Activated CD8-positive, alpha-beta memory T cell treated with anti-CD3 and anti-CD28 coated beads, Interleukin-2, amount 10 ng/mL, durations not matched to agents 7 days and 5 days (primary cell): Measurements from ENCODE around the gene NRXN2. TPM values are rescaled to one million over a fixed set of nuclear protein-coding genes. Genes with fewer than 3 reads are reported as not detected.

Experiments
- ATAC-seq: fragments of 150-1000 bp; cut with Tn5 transposase; one replicate; pipeline ENCODE4 v1.10.0; 2021; ENCODE audit warnings: moderate library complexity
- CTCF ChIA-PET: fragments of 350-600 bp; sonication (Branson Sonifier 250); formaldehyde crosslinking; loops from one replicate; lab custom pipeline; 2021; ENCODE audit warnings: antibody characterized with exemption; lab: Charles Lee
- DNase-seq: peaks from one replicate; pipeline ENCODE4 v3.0.0-alpha.2; 2020
- H3K27ac Mint-ChIP-seq: one replicate; pipeline ENCODE4 v1.8.0; 2021; ENCODE audit warnings: mild to moderate bottlenecking, mixed read lengths
- H3K27me3 Mint-ChIP-seq: one replicate; pipeline ENCODE4 v1.8.0; 2021; ENCODE audit warnings: mixed read lengths
- H3K36me3 Mint-ChIP-seq: one replicate; pipeline ENCODE4 v1.8.0; 2021; ENCODE audit warnings: mild to moderate bottlenecking, mixed read lengths
- H3K4me1 Mint-ChIP-seq: one replicate; pipeline ENCODE4 v1.8.0; 2021; ENCODE audit warnings: mixed read lengths
- H3K4me3 Mint-ChIP-seq: one replicate; pipeline ENCODE4 v1.8.0; 2021; ENCODE audit warnings: mild to moderate bottlenecking, moderate library complexity, mixed read lengths
- H3K9me3 Mint-ChIP-seq: one replicate; pipeline ENCODE4 v1.8.0; 2022; ENCODE audit warnings: low read depth, mixed read lengths
- total RNA-seq, 2 experiments: library from RNA; stranded (reverse); gene quantifications; one replicate each; pipeline ENCODE4 v1.2.3, GENCODE V29; 2021

The NRXN2 gene
- total RNA-seq, 2 experiments from 2014 or later, result 0.23 to 0.40 TPM

GRCh38 chr11:64734811-64735724 is 12.1 kb upstream of the NRXN2 start:
- CTCF ChIA-PET, result interaction anchor here (0.8 to 2.7 kb wide), 4 partner anchors 9 to 85 kb away, joined by 3 to 9 read pairs (median 3); partner anchors contain the start of gene RASGRP2
- Mint-ChIP-seq H3K27me3 (no peaks in the 10 kb centered on the region), H3K36me3 (peaks cover 24% of the 10 kb centered on the region), H3K9me3 (no peaks in the 10 kb centered on the region), H3K4me1 (peaks cover 5% of the 10 kb centered on the region), H3K4me3 (no peak overlapping the region), H3K27ac (no peak overlapping the region)
- ATAC-seq, result no peak
- no peak for DNase-seq

- Mint-ChIP-seq H3K36me3 (peaks cover 20% of the 10 kb centered on the region), H3K9me3 (no peaks in the 10 kb centered on the region), H3K27me3 (no peaks in the 10 kb centered on the region), H3K4me1 (peaks cover 5% of the 10 kb centered on the region), H3K27ac (no peak overlapping the region), H3K4me3 (no peak overlapping the region)
- no peak for DNase-seq
- CTCF ChIA-PET, result interaction anchor here (2.4 kb wide), 1 partner anchor 11 kb away, joined by 9 read pairs; the partner anchor contains the start of gene RASGRP2
- no peak for ATAC-seq
These were observed 8.6 kb upstream of the NRXN2 start for GRCh38 chr11:64731601-64732000.

- ATAC-seq, result no peak
- H3K36me3 Mint-ChIP-seq, result peaks cover 17% of the 10 kb centered on the region
- DNase-seq, result no peak
- CTCF ChIA-PET, result interaction anchor here (2.4 kb wide), 1 partner anchor 13 kb away, joined by 9 read pairs; the partner anchor contains the start of gene RASGRP2
- H3K9me3 Mint-ChIP-seq, result no peaks in the 10 kb centered on the region
- H3K27ac Mint-ChIP-seq, result no peak overlapping the region
- H3K27me3 Mint-ChIP-seq, result no peaks in the 10 kb centered on the region
- H3K4me1 Mint-ChIP-seq, result peaks cover 5% of the 10 kb centered on the region
- H3K4me3 Mint-ChIP-seq, result no peak overlapping the region
These were observed 6.9 kb upstream of the NRXN2 start for GRCh38 chr11:64729851-64730382.

GRCh38 chr11:64728757-64729365 is 5.9 kb upstream of the NRXN2 start:
- DNase-seq (no peak), ATAC-seq (no peak)
- H3K4me1 Mint-ChIP-seq, result peaks cover 9% of the 10 kb centered on the region
- no peak overlapping the region for H3K4me3 Mint-ChIP-seq
- H3K27ac Mint-ChIP-seq, result no peak overlapping the region
- no peaks in the 10 kb centered on the region for H3K9me3 Mint-ChIP-seq
- H3K36me3 Mint-ChIP-seq, result peaks cover 17% of the 10 kb centered on the region
- CTCF ChIA-PET, result no interaction called here
- no peaks in the 10 kb centered on the region for H3K27me3 Mint-ChIP-seq

GRCh38 chr11:64726867-64727530 is 4.0 kb upstream of the NRXN2 start:
- DNase-seq (no peak), ATAC-seq (no peak)
- H3K27me3 Mint-ChIP-seq, result peaks cover 5% of the 10 kb centered on the region
- no peak overlapping the region for H3K27ac Mint-ChIP-seq
- peaks cover 8% of the 10 kb centered on the region for H3K4me1 Mint-ChIP-seq
- CTCF ChIA-PET, result interaction anchor here (0.7 to 1.9 kb wide), 2 partner anchors 16 to 372 kb away, joined by 3 to 9 read pairs; partner anchors contain the start of gene RASGRP2
- no peak overlapping the region for H3K4me3 Mint-ChIP-seq
- peaks cover 16% of the 10 kb centered on the region for H3K36me3 Mint-ChIP-seq
- no peaks in the 10 kb centered on the region for H3K9me3 Mint-ChIP-seq

GRCh38 chr11:64726211-64726641 is 3.2 kb upstream of the NRXN2 start:
- ATAC-seq (no peak), DNase-seq (no peak)
- Mint-ChIP-seq H3K27ac (no peak overlapping the region), H3K27me3 (peaks cover 13% of the 10 kb centered on the region), H3K9me3 (no peaks in the 10 kb centered on the region), H3K36me3 (peaks cover 9% of the 10 kb centered on the region), H3K4me1 (peaks cover 8% of the 10 kb centered on the region), H3K4me3 (no peak overlapping the region)
- CTCF ChIA-PET, result interaction anchor here (0.6 to 1.9 kb wide), 2 partner anchors 17 to 37 kb away, joined by 3 to 9 read pairs; partner anchors contain the start of gene RASGRP2

- CTCF ChIA-PET, result interaction anchor here (1.7 kb wide), 1 partner anchor 36 kb away, joined by 7 read pairs; no protein-coding TSS in a partner anchor
- H3K27me3 Mint-ChIP-seq, result peaks cover 23% of the 10 kb centered on the region
- H3K9me3 Mint-ChIP-seq, result no peaks in the 10 kb centered on the region
- no peak overlapping the region for H3K27ac Mint-ChIP-seq
- ATAC-seq, result no peak
- DNase-seq, result no peak
- no peak overlapping the region for H3K4me3 Mint-ChIP-seq
- H3K36me3 Mint-ChIP-seq, result peaks cover 5% of the 10 kb centered on the region
- H3K4me1 Mint-ChIP-seq, result peaks cover 8% of the 10 kb centered on the region
These were observed 2.0 kb upstream of the NRXN2 start for GRCh38 chr11:64724863-64725532.

GRCh38 chr11:64723907-64724862 is 1.2 kb upstream of the NRXN2 start:
- Mint-ChIP-seq H3K4me3 (peak overlapping the region; percentile 15), H3K4me1 (peaks cover 8% of the 10 kb centered on the region), H3K27ac (peak overlapping the region; percentile 4), H3K9me3 (no peaks in the 10 kb centered on the region), H3K36me3 (peaks cover 5% of the 10 kb centered on the region), H3K27me3 (peaks cover 24% of the 10 kb centered on the region)
- ATAC-seq, result no peak
- CTCF ChIA-PET, result interaction anchor here (1.7 kb wide), 1 partner anchor 35 kb away, joined by 7 read pairs; no protein-coding TSS in a partner anchor
- DNase-seq, result no peak

GRCh38 chr11:64722141-64723065 is 594 bp downstream of the NRXN2 start:
- H3K4me3 Mint-ChIP-seq, result peak overlapping the region; percentile 10
- H3K27me3 Mint-ChIP-seq, result peaks cover 39% of the 10 kb centered on the region
- peaks cover 8% of the 10 kb centered on the region for H3K4me1 Mint-ChIP-seq
- DNase-seq (no peak), ATAC-seq (no peak)
- CTCF ChIA-PET, result interaction anchor here (0.7 to 1.1 kb wide), 4 partner anchors 16 to 34 kb away, joined by 3 to 6 read pairs (median 3); no protein-coding TSS in a partner anchor
- H3K36me3 Mint-ChIP-seq, result no peaks in the 10 kb centered on the region
- no peaks in the 10 kb centered on the region for H3K9me3 Mint-ChIP-seq
- H3K27ac Mint-ChIP-seq, result no peak overlapping the region

GRCh38 chr11:64721359-64721699 is 1.7 kb downstream of the NRXN2 start:
- CTCF ChIA-PET, result interaction anchor here (0.6 kb wide), 1 partner anchor 32 kb away, joined by 3 read pairs; no protein-coding TSS in a partner anchor
- peaks cover 50% of the 10 kb centered on the region for H3K27me3 Mint-ChIP-seq

More at GRCh38 chr11:64721359-64721699, 1.7 kb downstream of the NRXN2 start:
- Mint-ChIP-seq H3K27ac (no peak overlapping the region), H3K36me3 (no peaks in the 10 kb centered on the region), H3K4me3 (no peak overlapping the region), H3K9me3 (no peaks in the 10 kb centered on the region), H3K4me1 (peaks cover 9% of the 10 kb centered on the region)
- DNase-seq (no peak), ATAC-seq (no peak)
